Retinal pigment epithelial cell (primary cell): ENCODE measurements around the gene CPLX3.

Source experiments
- DNase-seq: peaks from one replicate; pipeline ENCODE4 v3.0.0-alpha.2; 2010; ENCODE audit warnings: low read depth
- H3K4me3 ChIP-seq: 2 replicates; pipeline ENCODE4 v1.5.1; 2011; ENCODE audit warnings: mild to moderate bottlenecking, low read length, control low read depth, moderate library complexity
- CTCF ChIP-seq: conservative IDR thresholded peaks from 2 replicates; pipeline ENCODE4 v1.5.1; 2011; ENCODE audit warnings: low read depth, low read length, control low read depth, inconsistent platforms

The CPLX3 gene

GRCh38 chr15:74789171-74789631, 37.2 kb upstream of the CPLX3 start:
- no peak overlapping the region for H3K4me3 ChIP-seq
- no peak for DNase-seq
- no peak for TF ChIP-seq CTCF

GRCh38 chr15:74789741-74790079, 36.7 kb upstream of the CPLX3 start:
- TF ChIP-seq CTCF, result no peak
- DNase-seq, result no peak
- no peak overlapping the region for H3K4me3 ChIP-seq

- no peak overlapping the region for H3K4me3 ChIP-seq
- no peak for TF ChIP-seq CTCF
- peak; percentile 51 for DNase-seq
Observed at GRCh38 chr15:74790080-74790916, 36.1 kb upstream of the CPLX3 start.

- no peak overlapping the region for H3K4me3 ChIP-seq
- no peak for TF ChIP-seq CTCF
- DNase-seq, result no peak
Observed at GRCh38 chr15:74791007-74791406, 35.4 kb upstream of the CPLX3 start.

- no peak for TF ChIP-seq CTCF
- no peak for DNase-seq
- no peak overlapping the region for H3K4me3 ChIP-seq
Observed at GRCh38 chr15:74791667-74792066, 34.8 kb upstream of the CPLX3 start.

GRCh38 chr15:74792227-74793016, 34.0 kb upstream of the CPLX3 start:
- DNase-seq, result no peak
- TF ChIP-seq CTCF, result no peak
- no peak overlapping the region for H3K4me3 ChIP-seq
